HL-60 (cell line): Measurements from ENCODE around the gene SCYGR7.

Source experiments
- DNase-seq, 2 experiments: peaks; one replicate each; pipeline ENCODE4 v3.0.0-alpha.2; 2010 to 2020; ENCODE audit warnings: low read depth in 1 of 2, low spot score in 1 of 2
- H3K27ac ChIP-seq: fragments of 250-450 bp; sonication (Bioruptor Pico); replicated peaks from 2 replicates; pipeline ENCODE4 v1.5.1; 2020; ENCODE audit warnings: mild to moderate bottlenecking, moderate library complexity
- H3K27me3 ChIP-seq: fragments of 250-450 bp; sonication (Bioruptor Pico); 2 replicates; pipeline ENCODE4 v1.5.1; 2021; ENCODE audit warnings: mild to moderate bottlenecking, moderate library complexity; ENCODE audit not compliant: insufficient read depth, poor library complexity, severe bottlenecking
- H3K4me3 ChIP-seq: replicated peaks from 2 replicates; pipeline ENCODE4 v1.5.1; 2011; ENCODE audit warnings: mild to moderate bottlenecking, control low read depth, low read length; ENCODE audit not compliant: insufficient read depth
- GABPA ChIP-seq: IDR thresholded peaks from 2 replicates; pipeline ENCODE4 v1.6.1; 2012; ENCODE audit warnings: low read depth
- POLR2AphosphoS5 ChIP-seq: IDR thresholded peaks from 2 replicates; pipeline ENCODE4 v1.6.1; 2012; ENCODE audit warnings: low read depth
- REST ChIP-seq: IDR thresholded peaks from 2 replicates; pipeline ENCODE4 v1.6.1; 2012; ENCODE audit warnings: low read depth; ENCODE audit not compliant: insufficient replicate concordance
- SPI1 ChIP-seq: IDR thresholded peaks from 2 replicates; pipeline ENCODE4 v1.6.1; 2012; ENCODE audit warnings: low read depth, mild to moderate bottlenecking, borderline replicate concordance
- TF ChIP-seq, protein P1 (sequence below): IDR thresholded peaks from one replicate; pipeline ENCODE4 v1.5.1; 2011; ENCODE audit warnings: low read length, control low read depth, inconsistent platforms; ENCODE audit not compliant: insufficient read depth

SCYGR7 gene

GRCh38 chr2:227713291-227713690 is 14.8 kb upstream of the SCYGR7 start:
- Histone ChIP-seq H3K27ac (no peak overlapping the region), H3K27me3 (no peaks in the 10 kb centered on the region), H3K4me3 (no peak overlapping the region)
- TF ChIP-seq GABPA = no peak
- TF ChIP-seq, protein P1, sequence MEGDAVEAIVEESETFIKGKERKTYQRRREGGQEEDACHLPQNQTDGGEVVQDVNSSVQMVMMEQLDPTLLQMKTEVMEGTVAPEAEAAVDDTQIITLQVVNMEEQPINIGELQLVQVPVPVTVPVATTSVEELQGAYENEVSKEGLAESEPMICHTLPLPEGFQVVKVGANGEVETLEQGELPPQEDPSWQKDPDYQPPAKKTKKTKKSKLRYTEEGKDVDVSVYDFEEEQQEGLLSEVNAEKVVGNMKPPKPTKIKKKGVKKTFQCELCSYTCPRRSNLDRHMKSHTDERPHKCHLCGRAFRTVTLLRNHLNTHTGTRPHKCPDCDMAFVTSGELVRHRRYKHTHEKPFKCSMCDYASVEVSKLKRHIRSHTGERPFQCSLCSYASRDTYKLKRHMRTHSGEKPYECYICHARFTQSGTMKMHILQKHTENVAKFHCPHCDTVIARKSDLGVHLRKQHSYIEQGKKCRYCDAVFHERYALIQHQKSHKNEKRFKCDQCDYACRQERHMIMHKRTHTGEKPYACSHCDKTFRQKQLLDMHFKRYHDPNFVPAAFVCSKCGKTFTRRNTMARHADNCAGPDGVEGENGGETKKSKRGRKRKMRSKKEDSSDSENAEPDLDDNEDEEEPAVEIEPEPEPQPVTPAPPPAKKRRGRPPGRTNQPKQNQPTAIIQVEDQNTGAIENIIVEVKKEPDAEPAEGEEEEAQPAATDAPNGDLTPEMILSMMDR = no peak
- no peak for TF ChIP-seq REST
- TF ChIP-seq POLR2AphosphoS5 = no peak
- DNase-seq = no peak

DNA sequence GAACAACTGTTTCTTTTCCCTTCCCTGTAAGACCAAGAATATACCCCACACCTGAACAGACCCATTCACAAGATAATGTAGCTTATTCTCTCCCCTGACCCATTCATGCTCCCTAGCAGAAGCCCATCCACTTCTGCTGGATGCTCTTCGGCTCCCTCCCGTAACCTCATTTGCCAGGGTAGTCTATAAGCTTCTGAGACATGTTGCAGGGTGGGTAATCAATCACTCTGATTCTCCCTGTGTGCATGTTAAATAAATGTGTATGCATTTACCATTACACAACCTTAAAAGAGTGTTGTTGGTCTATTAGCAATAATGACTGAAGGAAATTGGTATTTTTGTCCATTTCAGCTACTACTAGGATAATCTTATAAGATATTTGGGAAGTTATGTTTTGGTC is 11.6 kb upstream of the SCYGR7 start:
- no peaks in the 10 kb centered on the region for H3K27me3 ChIP-seq
- no peak for DNase-seq
- H3K27ac ChIP-seq = no peak overlapping the region
- no peak for TF ChIP-seq REST
- TF ChIP-seq POLR2AphosphoS5 = no peak
- TF ChIP-seq GABPA = no peak
- TF ChIP-seq, protein P1 = no peak
- no peak for TF ChIP-seq SPI1
- no peak overlapping the region for H3K4me3 ChIP-seq

DNA sequence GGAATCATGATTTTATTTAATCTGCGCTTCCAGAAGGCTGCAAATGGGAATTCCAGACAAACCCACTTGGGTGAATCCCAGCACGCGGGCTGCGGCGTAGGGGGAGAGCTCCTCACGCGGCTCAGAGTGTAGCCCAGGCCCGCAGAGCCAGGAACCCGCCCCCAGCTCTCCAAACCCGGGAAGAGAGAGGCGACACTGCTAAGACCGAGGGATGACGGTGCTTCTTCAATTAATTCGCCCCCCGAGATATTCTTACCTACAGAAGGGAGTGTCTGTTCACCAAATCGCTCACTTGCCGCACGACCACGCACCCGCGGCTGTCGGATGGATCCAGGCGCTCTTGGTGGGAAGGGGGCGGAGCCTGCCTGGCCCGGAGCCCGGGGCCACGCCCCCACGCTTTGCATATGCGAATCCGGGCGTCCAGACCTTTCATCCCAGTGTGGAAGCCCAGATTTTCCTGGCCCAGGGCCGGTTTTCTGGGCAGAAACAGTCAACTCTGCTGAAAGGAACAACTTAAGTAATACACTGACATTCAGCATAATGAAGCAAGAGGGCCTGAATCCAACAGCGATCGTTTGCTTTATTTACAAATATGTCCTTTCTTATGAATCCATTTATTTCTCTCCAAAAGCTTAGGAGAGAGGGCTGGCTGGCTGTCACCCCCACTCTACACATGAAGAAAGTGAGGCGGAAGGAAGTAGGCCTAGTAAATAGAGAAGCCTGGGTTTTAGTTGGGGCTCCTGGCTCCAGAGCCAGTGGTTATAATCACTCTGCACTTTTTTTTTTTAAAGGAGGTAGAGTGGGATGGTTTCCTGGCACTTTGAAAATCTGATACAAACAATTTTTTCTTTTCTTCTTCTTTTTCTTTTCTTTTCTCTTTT is 10.2 kb upstream of the SCYGR7 start, which contains the start of gene SLC19A3:
Gene SLC19A3 (minus strand): TSS at position 342 of the 881 bp plus-strand sequence. CDS start 15,710 bp downstream, outside the sequence.
- no peaks in the 10 kb centered on the region for H3K27me3 ChIP-seq
- no peak for TF ChIP-seq SPI1
- TF ChIP-seq REST = no peak
- TF ChIP-seq, protein P1 = no peak
- TF ChIP-seq POLR2AphosphoS5 = no peak
- H3K27ac ChIP-seq = no peak within 1 kb of the TSS
- H3K4me3 ChIP-seq = no peak within 1 kb of the TSS
- DNase-seq = no peak
